M059J (cell line): ENCODE results near the gene VSTM2A. TPM values are rescaled to one million over a fixed set of nuclear protein-coding genes. Genes with fewer than 3 reads are reported as not detected.

Experiments
- DNase-seq: peaks from one replicate; pipeline ENCODE4 v3.0.0-alpha.2; 2012; ENCODE audit warnings: low read depth
- total RNA-seq: library from RNA; depleted of rRNA; stranded (reverse); fragments of >200 nt; shearing (Covaris generic); gene quantifications from 2 replicates; pipeline ENCODE4 v1.2.3, GENCODE V29; 2014; rRNA removed

VSTM2A gene
- total RNA-seq, 1 experiment from 2014 or later, result not detected

- DNase-seq, result no peak
Measured at GRCh38 chr7:54615537-54615936, 73.4 kb downstream of the VSTM2A start.

Other genes starting within 250 kb of the VSTM2A start
- gene SEC61G, start 216.8 kb downstream of the VSTM2A start, total RNA-seq, result 916 and 1,395 TPM in 2 replicates